HG03095 (cell line): ENCODE measurements around the gene LY6G5C.

Experiments
- ATAC-seq: cut with Tn5 transposase; IDR thresholded peaks from one replicate; pipeline ENCODE4 v1.9.1; 2021; ENCODE audit warnings: moderate library complexity; ENCODE audit not compliant: unreplicated experiment

Gene LY6G5C, protein sequence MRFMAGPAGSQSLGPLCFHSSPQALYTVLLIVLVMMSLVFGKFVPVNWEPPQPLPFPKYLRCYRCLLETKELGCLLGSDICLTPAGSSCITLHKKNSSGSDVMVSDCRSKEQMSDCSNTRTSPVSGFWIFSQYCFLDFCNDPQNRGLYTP

DNA sequence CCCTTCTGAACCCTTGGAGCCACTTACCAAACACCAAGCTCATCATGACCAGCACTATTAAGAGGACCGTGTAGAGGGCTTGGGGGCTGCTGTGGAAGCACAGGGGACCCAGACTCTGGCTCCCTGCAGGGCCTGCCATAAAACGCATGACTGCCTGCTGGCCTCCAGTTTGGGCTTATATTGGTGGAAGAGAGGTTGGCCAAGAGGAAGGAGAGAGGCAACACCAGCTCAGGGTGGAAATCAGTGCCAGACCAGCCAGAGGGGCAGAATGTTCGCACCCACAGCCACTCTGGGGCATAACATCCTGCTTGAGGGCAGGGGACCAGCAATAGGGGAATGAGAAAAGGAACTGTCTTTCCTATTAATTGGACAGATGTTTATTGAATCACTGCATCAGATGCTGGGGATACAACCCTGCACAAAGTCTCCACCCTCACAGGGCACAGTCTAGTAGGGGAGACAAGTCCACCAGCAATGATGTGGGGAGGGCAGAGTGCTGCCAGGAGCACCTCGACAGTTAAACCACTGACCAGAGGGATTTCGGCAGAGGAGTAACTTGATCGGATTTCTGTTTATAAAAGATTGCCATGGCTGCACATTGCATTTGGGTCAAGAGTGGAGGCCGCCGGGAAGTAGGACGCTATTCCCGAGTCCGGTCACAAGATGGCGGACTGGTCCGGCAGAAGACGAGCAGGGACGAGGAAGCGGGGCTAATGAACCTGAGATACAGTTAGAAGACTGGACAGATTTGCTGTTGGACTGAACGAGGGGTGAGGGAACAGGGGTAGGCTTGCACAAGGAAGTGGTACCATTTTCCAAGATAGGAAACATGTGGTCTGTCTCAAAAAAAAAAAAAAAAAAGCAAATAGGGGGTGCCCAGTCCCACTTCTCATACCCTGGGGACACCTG is at the start of gene LY6G5C:
LY6G5C (minus strand) TSS at position 842 of the 909 bp plus-strand sequence; CDS start at position 148, 694 bp downstream.
- no peak for ATAC-seq

DNA sequence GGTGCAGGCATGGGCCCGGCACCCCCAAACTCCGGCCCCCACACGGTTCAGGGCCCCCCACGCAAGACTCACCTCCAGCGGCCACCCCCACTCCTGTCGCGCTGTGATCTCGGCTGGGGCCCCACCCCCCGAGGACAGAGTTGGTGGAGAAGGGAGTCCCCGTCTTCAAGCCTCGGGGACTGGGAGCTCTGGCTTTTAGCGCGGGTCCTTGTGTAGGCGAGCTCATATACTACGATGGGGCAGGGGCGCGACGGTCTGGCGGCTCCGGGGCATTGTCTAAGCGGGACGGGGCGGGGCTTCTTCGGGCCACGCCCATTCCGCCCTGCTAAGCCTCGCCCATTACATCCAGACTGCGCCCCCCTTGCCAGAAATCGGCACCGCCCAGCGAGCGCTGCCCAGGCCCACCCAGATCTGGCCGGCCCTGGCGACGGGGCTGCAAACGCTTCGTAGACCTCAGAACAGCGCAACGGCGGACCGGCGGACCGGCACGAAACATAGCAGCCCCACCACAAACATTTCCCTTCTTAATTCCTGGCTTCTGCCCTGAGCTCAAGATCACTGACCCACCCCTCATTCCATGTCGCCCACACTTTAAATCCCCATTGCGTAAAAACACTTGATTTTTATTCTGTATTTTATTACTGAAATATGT is 49.2 kb upstream of the LY6G5C start:
- ATAC-seq, result no peak

DNA sequence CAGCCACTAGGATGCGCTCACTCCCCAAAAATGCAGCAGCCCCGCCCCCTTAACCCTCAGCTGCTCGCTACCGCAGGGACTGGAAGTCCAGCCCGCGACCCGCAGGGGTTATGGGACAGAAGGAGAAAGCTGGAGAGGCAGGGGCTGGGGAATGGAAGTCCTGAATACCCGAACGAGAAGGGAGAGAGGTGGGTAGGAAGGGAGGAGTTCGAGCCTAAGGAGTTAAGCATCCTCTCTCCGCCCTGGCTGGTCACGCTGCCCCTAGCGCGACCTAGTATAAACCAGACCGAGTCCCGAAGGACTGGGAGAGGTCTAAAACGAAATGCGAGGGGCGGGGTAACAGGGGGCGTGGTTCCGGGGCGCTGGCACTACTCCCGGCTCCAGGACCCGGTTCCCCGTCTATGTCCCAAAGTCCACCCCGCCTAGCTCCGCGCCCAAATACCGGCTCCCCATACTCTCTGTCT is 48.7 kb upstream of the LY6G5C start:
- ATAC-seq, result peak; percentile 45

DNA sequence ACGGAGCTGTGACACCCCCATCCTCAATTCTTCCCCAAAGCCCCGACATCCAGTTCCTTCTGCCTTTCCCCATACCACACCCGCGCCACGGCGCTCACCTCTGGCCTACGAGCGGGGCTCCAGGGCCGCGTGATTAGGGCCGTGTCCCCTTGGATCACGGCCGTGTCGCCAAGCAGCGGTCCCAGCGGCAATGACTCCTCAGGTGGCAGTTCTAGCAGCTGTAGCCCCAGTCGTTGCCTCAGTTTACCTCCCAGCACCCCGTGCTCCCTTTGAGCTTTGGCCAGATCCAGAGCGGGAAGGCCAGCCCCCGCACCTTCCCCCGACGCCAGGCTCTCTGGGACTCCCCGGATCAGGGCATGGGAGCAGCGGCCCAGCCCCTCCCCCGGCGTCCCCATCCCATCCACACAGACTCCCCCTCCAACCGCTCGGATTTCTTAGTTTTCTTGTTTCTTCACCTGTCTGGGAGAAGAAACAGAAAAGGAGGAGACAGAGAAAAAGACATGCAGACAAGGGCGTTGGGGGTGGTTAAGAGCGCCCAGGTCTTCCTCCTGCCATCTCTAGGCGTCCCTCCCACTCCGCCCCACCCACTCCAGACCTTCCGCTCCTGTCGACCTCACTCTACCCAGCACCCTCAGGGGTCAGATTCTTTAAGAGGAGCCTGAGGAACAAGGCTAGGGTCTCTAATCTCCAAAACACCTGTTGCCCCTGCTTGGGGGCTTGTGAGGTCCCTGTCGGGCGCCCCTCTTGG is 48.1 kb upstream of the LY6G5C start, which contains the start of gene DDAH2:
DDAH2 (minus strand) TSS at position 533 of the 748 bp plus-strand sequence; CDS start at position 395, 138 bp downstream.
- ATAC-seq, result no peak

DNA sequence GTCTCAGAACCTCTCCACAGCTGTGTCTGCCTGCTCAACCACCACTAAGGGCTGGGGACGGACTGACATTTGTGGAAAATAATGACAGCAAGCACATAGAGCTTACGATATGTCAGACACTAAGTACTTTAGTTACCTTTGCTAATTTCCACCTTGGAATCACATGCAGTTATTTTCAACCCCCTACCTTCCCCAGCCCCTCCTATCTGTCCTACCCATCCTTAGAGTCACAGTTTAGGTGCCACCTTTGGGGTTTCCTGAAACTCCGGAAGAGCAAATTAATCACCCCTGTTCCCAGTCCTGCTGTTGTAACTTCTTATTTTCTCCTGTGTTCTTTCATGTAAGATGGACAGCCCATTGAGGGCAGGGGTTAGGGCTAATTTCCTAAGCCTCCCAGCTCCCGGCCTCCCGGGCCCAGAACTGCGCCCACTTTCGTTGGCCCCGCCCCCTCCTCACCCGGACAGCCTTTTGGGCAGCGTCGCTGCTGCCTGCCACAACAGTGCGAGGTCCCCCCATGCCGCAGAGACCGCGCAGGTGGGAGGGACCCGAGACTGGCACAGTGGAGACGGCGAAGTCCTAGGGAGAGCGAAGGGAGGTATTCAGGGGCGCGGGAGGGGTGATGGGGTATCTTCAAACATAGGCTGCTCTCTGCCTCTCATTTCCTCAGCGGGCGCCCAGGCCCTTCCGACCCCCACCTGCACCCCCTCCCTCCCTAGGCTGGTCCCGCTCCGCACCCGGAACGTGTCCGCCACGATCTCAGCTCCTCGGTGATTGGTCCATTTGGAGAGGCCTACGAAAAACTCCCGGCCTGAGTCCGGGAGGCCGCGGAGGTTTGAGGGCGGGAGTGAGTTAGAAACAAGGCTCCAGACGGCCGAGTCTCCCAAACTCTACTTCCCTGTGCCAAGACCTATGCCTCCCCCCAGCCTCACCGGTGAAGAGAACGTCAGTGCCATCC is 47.1 kb upstream of the LY6G5C start:
- ATAC-seq, result no peak

DNA sequence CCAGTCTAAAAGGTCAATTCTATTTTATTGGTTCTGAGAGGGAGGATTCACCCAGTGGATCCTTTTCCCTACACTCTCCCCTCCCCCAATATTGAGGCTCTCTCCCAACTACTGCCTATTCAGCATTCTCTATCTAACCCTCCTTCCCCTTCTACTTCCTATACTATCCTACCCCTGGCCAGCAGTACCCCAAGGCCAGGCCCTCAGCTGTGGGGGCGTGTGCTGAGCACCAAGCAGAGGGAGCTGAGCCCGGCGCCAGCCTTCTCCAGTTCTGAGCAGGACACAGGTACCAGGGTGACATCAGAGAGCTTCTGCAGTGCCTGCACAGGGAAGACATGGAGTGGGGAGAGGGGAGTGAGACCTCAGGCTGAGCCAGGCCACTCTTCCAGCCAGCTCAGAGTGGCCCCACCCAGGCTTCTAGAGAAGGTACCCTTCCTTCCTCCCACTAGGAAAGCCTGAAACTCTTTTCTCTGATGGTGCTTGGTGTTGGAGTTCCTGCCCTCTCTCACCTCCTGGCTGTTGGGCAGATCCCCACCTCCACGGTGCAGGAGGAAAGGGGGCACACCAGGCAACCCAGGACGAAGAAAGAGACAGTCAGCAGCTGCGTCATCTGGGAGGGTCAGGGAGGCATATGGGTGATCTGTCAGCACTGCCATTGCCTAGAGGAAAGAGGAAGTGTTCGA is 46.3 kb upstream of the LY6G5C start:
- no peak for ATAC-seq

DNA sequence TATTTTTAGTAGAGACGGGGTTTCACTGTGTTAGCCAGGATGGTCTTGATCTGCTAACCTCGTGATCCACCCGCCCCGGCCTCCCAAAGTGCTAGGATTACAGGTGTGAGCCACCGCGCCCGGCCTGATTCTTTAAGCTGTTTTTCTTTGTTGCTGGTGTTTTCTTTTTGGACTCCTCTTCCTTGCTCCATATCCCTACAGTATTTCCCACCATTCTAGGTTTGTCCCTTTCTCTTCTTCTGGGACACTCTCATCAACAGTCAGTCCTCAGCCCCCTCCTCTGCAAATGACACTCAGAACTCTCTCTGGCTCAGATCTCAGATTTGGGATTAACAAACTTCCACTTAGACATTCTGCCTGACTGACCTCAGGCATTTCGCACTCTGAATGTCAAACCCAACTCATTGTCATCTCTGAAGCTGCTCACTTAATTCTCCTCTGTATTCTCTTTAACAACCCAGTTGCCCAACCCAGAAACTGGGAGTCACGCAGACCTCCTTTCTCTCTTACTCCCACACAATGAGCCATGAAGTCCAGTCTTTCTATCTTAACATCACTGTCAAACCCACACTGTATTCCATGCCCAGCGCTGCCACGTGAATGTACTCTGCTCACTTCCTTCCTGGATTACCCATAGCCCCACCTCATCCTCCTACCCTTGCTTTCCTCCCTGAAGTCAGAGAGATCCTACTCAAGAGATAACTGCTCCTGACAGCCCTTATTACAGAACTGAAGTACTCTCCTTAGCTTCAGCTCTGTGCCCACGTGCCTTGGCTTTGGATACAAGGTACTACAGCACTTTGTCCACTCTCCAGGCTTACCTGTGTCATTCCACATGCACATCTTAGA is 44.9 kb upstream of the LY6G5C start:
- ATAC-seq, result no peak

DNA sequence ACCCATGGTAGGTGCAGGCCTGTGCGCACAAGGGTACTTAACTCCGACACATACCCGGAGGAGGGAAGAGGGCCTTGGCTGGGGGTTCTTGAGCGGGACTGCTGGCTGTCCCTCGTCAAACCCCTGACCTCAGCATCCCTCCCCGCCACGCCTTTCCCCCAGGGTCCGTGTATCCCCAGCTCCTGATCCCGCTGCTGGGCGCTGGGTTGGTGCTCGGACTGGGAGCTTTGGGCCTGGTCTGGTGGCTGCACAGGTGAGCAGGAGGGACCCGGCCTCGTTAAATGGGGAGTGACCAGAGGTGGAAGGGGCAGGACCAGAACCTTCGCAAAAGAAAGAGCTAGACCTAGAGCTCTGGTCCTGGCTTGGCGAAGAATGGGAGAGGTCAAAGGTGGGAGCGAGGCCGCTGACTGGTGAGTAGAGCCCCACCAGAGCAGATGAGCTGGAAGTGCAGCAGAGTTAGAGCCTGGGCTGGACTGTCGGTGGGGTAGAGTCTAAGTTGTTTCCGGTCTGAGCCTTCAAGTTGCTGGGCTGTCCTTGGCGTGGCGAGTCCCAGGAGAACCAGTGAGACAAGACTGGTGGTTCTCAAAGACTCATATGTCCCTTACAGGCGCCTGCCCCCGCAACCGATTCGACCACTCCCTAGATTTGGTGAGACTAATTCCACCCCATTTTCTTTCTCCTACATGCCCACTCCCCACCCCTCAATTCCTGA is 43.3 kb upstream of the LY6G5C start:
- ATAC-seq, result no peak

DNA sequence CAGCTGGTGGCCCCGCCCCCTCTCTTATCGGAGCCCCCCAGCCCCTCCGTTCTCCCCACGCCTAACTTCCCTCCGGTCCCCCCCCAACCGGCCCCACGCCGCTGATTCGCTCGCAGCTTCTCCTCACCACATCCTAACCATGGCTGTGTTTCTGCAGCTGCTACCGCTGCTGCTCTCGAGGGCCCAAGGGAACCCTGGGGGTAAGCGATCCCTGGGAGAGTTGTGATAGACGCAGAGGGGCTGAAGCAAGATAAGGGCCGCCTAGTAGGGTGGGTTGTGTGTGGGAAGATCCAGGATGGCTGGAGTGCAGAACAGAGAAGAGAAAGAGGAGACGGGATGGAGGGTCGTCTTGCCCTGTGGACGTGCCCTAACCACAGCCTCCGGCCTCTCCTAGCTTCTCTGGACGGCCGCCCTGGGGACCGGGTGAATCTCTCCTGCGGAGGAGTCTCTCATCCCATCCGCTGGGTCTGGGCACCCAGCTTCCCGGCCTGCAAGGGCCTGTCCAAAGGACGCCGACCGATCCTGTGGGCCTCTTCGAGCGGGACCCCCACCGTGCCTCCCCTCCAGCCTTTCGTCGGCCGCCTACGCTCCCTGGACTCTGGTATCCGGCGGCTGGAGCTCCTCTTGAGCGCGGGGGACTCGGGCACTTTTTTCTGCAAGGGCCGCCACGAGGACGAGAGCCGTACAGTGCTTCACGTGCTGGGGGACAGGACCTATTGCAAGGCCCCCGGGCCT is 42.5 kb upstream of the LY6G5C start, which contains the start of gene MPIG6B:
MPIG6B (plus strand) TSS at position 129 of the 735 bp plus-strand sequence; CDS start at position 140, 11 bp downstream.
- no peak for ATAC-seq

DNA sequence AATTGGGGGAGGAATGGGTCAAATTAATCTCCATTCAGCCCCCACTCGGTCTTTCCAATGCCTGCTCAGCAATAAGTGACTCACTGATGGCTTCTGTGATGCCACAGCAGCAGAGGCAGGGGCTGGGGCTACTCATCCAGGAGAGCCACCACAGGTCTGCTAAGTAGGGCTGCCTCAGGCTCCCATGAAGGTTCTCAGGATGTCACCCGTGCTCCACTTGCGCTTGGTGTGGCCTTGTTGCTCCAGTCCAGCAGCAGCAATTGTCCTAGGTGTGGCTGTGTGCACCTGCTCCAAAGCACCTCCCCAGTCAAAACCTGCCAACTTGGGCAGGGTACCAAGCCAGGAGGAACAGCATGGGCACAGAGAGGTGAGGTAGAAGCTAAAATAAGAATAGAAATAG is 41.3 kb upstream of the LY6G5C start:
- no peak for ATAC-seq

DNA sequence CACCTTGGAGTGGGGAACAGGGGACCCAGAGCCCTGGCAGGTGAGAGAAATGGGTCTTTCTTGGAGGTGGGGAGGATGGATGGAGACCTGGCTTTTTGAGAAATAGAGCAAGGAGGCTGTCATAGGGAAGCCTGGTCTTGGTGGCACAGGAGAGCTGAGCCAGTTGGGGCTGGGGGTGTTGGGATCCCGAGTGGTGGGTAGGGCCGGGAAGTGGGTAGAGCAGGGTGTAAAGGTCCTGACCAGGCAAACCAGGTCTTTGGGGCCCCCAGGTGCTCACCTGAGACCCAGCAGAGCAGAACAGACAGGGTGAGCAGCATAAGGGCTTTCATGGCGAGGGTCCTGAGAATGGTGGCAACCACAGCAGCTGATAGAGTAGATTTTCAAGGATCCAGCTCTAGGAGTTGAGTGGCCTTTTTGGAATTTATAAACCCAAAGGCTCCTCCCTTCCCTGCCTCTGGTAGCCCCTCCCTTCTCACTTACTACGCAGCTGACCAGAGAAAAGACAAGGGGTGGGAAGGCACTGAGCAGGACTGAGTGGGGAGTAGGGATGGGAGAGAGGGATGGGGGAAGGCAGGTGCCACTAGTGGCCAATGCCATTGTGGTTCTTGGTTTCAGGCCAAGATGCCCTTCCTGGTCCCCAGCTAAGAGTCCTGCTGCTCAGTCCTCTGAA is 40.6 kb upstream of the LY6G5C start, which contains the start of gene LY6G6C:
LY6G6C (minus strand) TSS at position 396 of the 670 bp plus-strand sequence; CDS start at position 329, 67 bp downstream.
- no peak for ATAC-seq

DNA sequence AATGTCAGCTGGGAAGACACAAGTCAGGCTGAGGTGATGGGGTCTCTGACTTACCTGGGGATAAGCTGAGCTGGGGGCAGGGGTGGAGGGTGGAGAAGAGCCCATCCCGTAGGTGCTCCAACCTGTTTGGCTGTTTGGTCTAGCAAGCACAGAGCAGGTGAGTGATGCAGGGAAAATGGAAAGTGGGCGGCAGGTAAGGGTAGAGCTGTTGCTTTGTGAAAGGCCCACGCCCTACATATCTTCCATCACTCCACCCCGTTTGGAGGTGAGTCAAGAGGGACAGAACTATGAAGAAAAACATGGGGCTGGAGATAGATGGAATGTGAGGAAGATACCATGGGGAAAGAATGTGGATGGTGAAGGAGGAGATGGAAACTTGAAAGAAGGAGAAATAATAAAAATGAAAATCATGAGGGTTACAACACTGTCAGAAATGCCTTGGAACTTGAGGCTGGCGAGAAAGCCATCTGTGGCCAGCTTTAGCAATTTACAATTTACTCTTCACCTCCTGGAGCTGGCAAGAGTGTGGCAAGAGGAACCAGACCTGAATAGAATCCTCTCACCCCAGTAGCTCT is 39.4 kb upstream of the LY6G5C start:
- ATAC-seq, result no peak

DNA sequence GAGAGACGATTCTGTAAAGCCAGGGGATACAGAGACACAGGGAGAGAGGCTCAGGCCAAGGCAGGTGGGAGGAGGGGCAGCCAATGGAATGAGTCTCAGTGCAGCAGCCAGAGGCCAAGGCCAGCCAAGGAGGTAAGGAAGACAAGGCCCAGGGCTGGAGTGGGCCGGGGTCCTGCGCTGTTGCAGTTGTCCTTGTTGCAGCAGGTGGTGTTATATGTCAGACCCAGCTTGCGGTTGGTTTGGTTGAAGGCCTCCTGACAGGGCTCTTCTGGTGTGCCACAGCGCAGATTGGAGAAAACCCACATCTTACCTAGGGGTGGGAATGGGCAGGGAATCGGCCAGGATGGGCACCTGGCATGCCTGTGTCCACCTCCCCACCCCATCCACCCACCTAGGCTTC is 38.1 kb upstream of the LY6G5C start:
- no peak for ATAC-seq

DNA sequence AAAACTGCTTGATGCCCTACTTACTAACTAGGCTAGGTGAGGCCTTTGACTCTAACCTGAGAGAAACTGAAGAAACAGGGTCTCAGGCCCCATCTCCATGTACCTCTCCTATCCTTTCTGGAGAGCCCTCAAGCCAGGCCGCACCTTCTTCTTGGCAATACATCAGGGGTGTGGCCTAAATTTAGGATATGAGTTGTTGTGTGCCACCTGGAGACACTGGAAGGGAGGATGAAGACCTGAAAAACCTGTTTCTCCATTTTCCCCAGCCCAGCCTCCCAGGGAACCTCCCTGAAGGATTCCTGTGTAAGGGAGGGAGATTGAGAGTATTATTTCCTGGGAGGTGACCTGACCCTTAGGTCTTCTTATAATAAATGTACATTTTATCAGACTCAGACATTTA is 37.4 kb upstream of the LY6G5C start:
- no peak for ATAC-seq

DNA sequence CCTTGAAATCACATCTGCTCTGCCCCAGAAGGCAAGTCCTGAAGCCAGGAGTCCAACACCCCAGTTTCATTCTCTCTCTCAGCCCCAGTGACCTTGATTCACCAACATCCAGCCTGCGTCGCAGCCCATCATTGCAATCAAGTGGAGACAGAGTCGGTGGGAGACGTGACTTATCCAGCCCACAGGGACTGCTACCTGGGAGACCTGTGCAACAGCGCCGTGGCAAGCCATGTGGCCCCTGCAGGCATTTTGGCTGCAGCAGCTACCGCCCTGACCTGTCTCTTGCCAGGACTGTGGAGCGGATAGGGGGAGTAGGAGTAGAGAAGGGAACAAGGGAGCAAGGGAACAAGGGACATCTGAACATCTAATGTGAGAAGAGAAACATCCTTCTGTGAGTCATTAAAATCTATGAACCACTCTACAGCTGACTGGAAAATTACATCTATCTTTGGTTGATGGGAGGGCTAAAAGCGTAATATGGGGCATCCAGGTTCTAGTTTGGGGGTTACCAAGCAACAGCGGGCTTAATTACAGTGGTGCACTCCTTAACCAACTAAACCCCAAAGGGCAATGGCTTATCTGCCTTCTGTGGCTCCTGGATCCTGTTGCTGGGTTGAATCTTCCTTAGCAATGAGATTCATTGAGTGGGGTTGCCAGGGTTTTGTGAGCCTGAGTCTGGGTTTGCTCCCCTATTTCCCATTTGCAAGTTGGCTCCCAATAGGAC is 36.8 kb upstream of the LY6G5C start:
- no peak for ATAC-seq
